DOHH2 (cell line): ENCODE measurements around the gene ZNF155.

Experiments used
- EZH2phosphoT487 ChIP-seq: fragments of 200-600 bp; sonication (generic); IDR thresholded peaks from 2 replicates; pipeline ENCODE4 v1.6.1; 2017; ENCODE audit warnings: borderline replicate concordance, mild to moderate bottlenecking, antibody characterized with exemption, low read length, moderate library complexity, mixed read lengths
- TF ChIP-seq, protein P1 (sequence below): fragments of 200-600 bp; sonication (generic); IDR thresholded peaks from one replicate; pipeline ENCODE4 v1.5.1; 2014; ENCODE audit warnings: antibody characterized with exemption, mild to moderate bottlenecking, low read depth, low read length; ENCODE audit not compliant: poor library complexity, severe bottlenecking

DNA sequence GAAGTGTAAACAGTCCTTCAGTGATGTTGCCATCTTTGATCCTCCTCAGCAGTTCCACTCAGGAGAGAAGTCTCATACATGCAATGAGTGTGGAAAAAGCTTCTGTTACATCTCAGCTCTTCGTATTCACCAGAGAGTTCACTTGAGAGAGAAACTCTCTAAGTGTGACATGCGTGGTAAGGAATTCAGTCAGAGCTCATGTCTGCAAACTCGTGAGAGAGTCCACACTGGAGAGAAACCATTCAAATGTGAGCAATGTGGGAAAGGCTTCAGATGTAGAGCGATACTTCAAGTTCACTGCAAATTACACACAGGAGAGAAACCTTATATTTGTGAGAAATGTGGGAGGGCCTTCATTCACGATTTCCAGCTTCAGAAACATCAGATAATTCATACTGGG is 26.5 kb downstream of the ZNF155 start:
- TF ChIP-seq, protein P1, sequence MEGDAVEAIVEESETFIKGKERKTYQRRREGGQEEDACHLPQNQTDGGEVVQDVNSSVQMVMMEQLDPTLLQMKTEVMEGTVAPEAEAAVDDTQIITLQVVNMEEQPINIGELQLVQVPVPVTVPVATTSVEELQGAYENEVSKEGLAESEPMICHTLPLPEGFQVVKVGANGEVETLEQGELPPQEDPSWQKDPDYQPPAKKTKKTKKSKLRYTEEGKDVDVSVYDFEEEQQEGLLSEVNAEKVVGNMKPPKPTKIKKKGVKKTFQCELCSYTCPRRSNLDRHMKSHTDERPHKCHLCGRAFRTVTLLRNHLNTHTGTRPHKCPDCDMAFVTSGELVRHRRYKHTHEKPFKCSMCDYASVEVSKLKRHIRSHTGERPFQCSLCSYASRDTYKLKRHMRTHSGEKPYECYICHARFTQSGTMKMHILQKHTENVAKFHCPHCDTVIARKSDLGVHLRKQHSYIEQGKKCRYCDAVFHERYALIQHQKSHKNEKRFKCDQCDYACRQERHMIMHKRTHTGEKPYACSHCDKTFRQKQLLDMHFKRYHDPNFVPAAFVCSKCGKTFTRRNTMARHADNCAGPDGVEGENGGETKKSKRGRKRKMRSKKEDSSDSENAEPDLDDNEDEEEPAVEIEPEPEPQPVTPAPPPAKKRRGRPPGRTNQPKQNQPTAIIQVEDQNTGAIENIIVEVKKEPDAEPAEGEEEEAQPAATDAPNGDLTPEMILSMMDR = no peak
- no peak for TF ChIP-seq EZH2phosphoT487
